ENCODE measurements around the gene PC. TPM values are rescaled to one million over a fixed set of nuclear protein-coding genes. Genes with fewer than 3 reads are reported as not detected.

The PC gene
- polyA plus RNA-seq, 1 of the 3 experiments (the other 2 are of a cell fraction), result 9.7 TPM

DNA sequence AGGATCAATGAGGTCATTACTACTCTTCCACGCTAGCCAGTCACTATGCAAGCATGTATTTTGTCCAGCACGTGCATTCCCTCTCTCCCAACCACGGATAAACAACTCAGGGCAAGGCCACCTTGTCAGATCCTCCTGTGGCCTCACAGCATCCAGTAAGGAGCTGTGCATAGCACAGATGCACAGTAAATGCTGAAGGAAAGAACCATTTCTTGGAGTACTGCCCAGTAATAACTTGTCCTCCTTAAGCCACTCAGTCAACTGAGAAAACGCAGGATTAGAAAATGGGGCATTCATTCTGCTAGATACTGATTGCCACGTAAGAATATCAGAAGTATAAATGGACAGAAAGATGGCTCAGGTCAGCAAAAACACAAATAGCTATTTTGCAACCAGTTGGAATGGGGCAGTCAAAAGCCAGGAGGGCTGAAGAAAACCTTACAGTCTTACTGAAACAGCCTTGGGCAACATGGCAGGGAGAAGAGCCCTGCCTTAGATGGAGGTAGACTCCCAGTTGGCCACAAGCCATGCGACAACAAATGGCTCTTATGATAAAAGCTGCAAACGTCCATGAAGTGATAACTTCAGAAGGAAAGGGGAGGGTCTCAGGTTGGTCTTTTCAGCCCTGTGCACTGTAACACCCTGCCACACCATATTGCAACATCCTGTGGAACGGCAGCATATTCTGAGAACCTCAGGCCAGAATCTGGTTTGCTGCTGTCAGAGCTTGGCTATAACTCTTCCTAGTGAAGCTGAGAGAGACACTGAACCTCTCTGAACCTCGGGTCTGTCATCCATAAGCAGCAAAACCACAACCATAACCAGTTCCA, 23.0 kb downstream of the PC start:
- Histone ChIP-seq H3K4me1 (ENCODE audit: control insufficient read depth in 1 of 2, insufficient read depth in 2 of 2, low read depth in 1 of 2, low read length in 1 of 2) (peaks cover 0 to 12% of the 10 kb centered on the region in 2 experiments; a peak in 1 of 4 replicates), H3K4me2 (no peak overlapping the region), H3K9me3 (no peaks in the 10 kb centered on the region), H3K27ac (ENCODE audit: low read depth in 2 of 2, low read length in 1 of 2) (no peak overlapping the region), H3K9ac (no peak overlapping the region), H3K36me3 (replicated peaks in 1 of 2; ENCODE audit: control insufficient read depth in 1 of 2, insufficient read depth in 2 of 2, low read length in 1 of 2) (no peaks in the 10 kb centered on the region), H3F3A (replicated peaks; ENCODE audit: insufficient read depth) (no peaks in the 10 kb centered on the region), H2AFZ (ENCODE audit: low read depth) (no peak overlapping the region), H4K20me1 (ENCODE audit: insufficient read depth) (no peaks in the 10 kb centered on the region), H3K9me2 (no peaks in the 10 kb centered on the region), H3K4me3 (ENCODE audit: low read depth in 2 of 2, low read length in 1 of 2) (no peak overlapping the region), H3K27me3 (ENCODE audit: insufficient read depth) (no peaks in the 10 kb centered on the region), H3K79me2 (ENCODE audit: insufficient read depth) (no peaks in the 10 kb centered on the region)
- TF ChIP-seq, protein P1, sequence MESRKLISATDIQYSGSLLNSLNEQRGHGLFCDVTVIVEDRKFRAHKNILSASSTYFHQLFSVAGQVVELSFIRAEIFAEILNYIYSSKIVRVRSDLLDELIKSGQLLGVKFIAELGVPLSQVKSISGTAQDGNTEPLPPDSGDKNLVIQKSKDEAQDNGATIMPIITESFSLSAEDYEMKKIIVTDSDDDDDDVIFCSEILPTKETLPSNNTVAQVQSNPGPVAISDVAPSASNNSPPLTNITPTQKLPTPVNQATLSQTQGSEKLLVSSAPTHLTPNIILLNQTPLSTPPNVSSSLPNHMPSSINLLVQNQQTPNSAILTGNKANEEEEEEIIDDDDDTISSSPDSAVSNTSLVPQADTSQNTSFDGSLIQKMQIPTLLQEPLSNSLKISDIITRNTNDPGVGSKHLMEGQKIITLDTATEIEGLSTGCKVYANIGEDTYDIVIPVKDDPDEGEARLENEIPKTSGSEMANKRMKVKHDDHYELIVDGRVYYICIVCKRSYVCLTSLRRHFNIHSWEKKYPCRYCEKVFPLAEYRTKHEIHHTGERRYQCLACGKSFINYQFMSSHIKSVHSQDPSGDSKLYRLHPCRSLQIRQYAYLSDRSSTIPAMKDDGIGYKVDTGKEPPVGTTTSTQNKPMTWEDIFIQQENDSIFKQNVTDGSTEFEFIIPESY (IDR thresholded peaks at IDR 0.05; ENCODE audit: borderline replicate concordance, low read depth), result no peak
- TF ChIP-seq, protein P2, sequence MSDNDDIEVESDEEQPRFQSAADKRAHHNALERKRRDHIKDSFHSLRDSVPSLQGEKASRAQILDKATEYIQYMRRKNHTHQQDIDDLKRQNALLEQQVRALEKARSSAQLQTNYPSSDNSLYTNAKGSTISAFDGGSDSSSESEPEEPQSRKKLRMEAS (IDR thresholded peaks at IDR 0.05; ENCODE audit: low read depth), result no peak
- TF ChIP-seq, protein P3, sequence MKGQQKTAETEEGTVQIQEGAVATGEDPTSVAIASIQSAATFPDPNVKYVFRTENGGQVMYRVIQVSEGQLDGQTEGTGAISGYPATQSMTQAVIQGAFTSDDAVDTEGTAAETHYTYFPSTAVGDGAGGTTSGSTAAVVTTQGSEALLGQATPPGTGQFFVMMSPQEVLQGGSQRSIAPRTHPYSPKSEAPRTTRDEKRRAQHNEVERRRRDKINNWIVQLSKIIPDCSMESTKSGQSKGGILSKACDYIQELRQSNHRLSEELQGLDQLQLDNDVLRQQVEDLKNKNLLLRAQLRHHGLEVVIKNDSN (IDR thresholded peaks at IDR 0.05; ENCODE audit: borderline replicate concordance, low read depth), result no peak
- no peak for TF ChIP-seq FOXJ3 (CRISPR knock-in tag; IDR thresholded peaks at IDR 0.05)
- no peak for TF ChIP-seq RXRA (IDR thresholded peaks at IDR 0.05; ENCODE audit: borderline replicate concordance, low read depth)
- TF ChIP-seq POLR2AphosphoS5 (IDR thresholded peaks at IDR 0.05; ENCODE audit: low read depth, low read length), result no peak
- TF ChIP-seq, protein P4, sequence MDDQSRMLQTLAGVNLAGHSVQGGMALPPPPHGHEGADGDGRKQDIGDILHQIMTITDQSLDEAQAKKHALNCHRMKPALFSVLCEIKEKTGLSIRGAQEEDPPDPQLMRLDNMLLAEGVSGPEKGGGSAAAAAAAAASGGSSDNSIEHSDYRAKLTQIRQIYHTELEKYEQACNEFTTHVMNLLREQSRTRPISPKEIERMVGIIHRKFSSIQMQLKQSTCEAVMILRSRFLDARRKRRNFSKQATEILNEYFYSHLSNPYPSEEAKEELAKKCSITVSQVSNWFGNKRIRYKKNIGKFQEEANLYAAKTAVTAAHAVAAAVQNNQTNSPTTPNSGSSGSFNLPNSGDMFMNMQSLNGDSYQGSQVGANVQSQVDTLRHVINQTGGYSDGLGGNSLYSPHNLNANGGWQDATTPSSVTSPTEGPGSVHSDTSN (IDR thresholded peaks at IDR 0.05), result no peak
- TF ChIP-seq SMC3 (IDR thresholded peaks at IDR 0.05; ENCODE audit: low read depth, low read length), result no peak
- no peak for TF ChIP-seq TCF12 (IDR thresholded peaks at IDR 0.05)
- DNase-seq, result no peak
- WGBS (ENCODE audit: low lambda C conversion rate), result 78% methylated on average over 9 of the region's 9 CpGs
- ChIA-PET CTCF (interaction anchor here (0.7 to 1.3 kb wide), 3 partner anchors 39 to 53 kb away, joined by 3 to 4 read pairs (median 3); no protein-coding TSS in a partner anchor), POLR2A (no interaction called here)

DNA sequence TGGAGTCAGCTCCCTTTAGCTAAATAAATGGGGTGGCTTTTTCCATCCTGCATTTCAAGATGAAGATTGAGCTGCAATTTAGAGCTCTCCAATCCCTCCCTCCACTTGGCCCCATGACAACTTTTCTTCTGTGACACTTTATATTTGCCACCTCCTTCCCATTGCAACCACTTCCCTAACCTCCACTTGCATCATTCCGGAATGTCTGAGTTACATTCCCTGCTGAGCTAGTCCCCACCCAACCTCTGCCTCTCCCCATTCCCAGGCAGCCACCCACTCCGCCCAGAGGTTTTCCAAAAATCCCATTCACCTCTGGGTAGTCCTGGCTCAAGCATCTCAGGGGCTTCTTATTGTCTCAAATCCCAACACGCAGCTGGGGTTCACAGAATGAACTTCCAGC, 24.7 kb downstream of the PC start:
- Histone ChIP-seq H3K27me3 (ENCODE audit: insufficient read depth) (no peaks in the 10 kb centered on the region), H3K79me2 (ENCODE audit: insufficient read depth) (no peaks in the 10 kb centered on the region), H3K4me1 (ENCODE audit: control insufficient read depth in 1 of 2, insufficient read depth in 2 of 2, low read depth in 1 of 2, low read length in 1 of 2) (peaks cover 0 to 12% of the 10 kb centered on the region in 2 experiments; a peak in 1 of 4 replicates), H3K9me3 (no peaks in the 10 kb centered on the region), H3K4me3 (ENCODE audit: low read depth in 2 of 2, low read length in 1 of 2) (no peak overlapping the region), H3K9me2 (no peaks in the 10 kb centered on the region), H3K9ac (no peak overlapping the region), H3K27ac (ENCODE audit: low read depth in 2 of 2, low read length in 1 of 2) (no peak overlapping the region), H4K20me1 (ENCODE audit: insufficient read depth) (no peaks in the 10 kb centered on the region), H3K36me3 (replicated peaks in 1 of 2; ENCODE audit: control insufficient read depth in 1 of 2, insufficient read depth in 2 of 2, low read length in 1 of 2) (no peaks in the 10 kb centered on the region), H2AFZ (ENCODE audit: low read depth) (no peak overlapping the region), H3F3A (replicated peaks; ENCODE audit: insufficient read depth) (no peaks in the 10 kb centered on the region), H3K4me2 (no peak overlapping the region)
- no peak for DNase-seq
- ChIA-PET CTCF (interaction anchor here (0.7 to 1.2 kb wide), 2 partner anchors 21 to 51 kb away, joined by 3 read pairs; no protein-coding TSS in a partner anchor), POLR2A (no interaction called here)
- WGBS (ENCODE audit: low lambda C conversion rate), result 89% methylated on average over 3 of the region's 3 CpGs
- TF ChIP-seq, protein P3 (IDR thresholded peaks at IDR 0.05; ENCODE audit: borderline replicate concordance, low read depth), result no peak
- TF ChIP-seq FOSL2 (IDR thresholded peaks at IDR 0.05; ENCODE audit: borderline replicate concordance, low read depth), result no peak
- TF ChIP-seq, protein P5, sequence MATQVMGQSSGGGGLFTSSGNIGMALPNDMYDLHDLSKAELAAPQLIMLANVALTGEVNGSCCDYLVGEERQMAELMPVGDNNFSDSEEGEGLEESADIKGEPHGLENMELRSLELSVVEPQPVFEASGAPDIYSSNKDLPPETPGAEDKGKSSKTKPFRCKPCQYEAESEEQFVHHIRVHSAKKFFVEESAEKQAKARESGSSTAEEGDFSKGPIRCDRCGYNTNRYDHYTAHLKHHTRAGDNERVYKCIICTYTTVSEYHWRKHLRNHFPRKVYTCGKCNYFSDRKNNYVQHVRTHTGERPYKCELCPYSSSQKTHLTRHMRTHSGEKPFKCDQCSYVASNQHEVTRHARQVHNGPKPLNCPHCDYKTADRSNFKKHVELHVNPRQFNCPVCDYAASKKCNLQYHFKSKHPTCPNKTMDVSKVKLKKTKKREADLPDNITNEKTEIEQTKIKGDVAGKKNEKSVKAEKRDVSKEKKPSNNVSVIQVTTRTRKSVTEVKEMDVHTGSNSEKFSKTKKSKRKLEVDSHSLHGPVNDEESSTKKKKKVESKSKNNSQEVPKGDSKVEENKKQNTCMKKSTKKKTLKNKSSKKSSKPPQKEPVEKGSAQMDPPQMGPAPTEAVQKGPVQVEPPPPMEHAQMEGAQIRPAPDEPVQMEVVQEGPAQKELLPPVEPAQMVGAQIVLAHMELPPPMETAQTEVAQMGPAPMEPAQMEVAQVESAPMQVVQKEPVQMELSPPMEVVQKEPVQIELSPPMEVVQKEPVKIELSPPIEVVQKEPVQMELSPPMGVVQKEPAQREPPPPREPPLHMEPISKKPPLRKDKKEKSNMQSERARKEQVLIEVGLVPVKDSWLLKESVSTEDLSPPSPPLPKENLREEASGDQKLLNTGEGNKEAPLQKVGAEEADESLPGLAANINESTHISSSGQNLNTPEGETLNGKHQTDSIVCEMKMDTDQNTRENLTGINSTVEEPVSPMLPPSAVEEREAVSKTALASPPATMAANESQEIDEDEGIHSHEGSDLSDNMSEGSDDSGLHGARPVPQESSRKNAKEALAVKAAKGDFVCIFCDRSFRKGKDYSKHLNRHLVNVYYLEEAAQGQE (IDR thresholded peaks at IDR 0.05; ENCODE audit: low read depth, low read length), result no peak
- TF ChIP-seq SIN3A (IDR thresholded peaks at IDR 0.05; ENCODE audit: borderline replicate concordance, low read depth, low read length), result no peak
- no peak for TF ChIP-seq NFIC (IDR thresholded peaks at IDR 0.05; ENCODE audit: borderline replicate concordance)
- TF ChIP-seq, protein P4 (IDR thresholded peaks at IDR 0.05), result no peak

Measured in SK-N-SH (cell line).